Neural cell (in vitro differentiated cells): ENCODE data around the gene DNMT3A. TPM values are rescaled to one million over a fixed set of nuclear protein-coding genes. Genes with fewer than 3 reads are reported as not detected.

Source experiments
- H2AFZ ChIP-seq: fragments of 200-600, 300-800 bp; sonication (generic), shearing (Covaris generic); 2 replicates; pipeline ENCODE4 v1.6.0; 2014; ENCODE audit warnings: low read depth, mild to moderate bottlenecking, antibody characterized with exemption, low read length, moderate library complexity
- H3F3A ChIP-seq: fragments of 200-600 bp; shearing (Covaris generic); 2 replicates; pipeline ENCODE4 v1.6.1; 2016; ENCODE audit warnings: mild to moderate bottlenecking, moderate library complexity, mixed read lengths, antibody characterized with exemption, low read length; ENCODE audit not compliant: insufficient read depth, poor library complexity, severe bottlenecking
- H3K27ac ChIP-seq: fragments of 200-600, 300-800 bp; sonication (generic), shearing (Covaris generic); 2 replicates; pipeline ENCODE4 v1.5.1; 2014; ENCODE audit warnings: mild to moderate bottlenecking, low read length, moderate library complexity
- H3K27me3 ChIP-seq: fragments of 300-800, 200-600 bp; sonication (generic), shearing (Covaris generic); 2 replicates; pipeline ENCODE4 v1.6.0; 2014; ENCODE audit warnings: mild to moderate bottlenecking, low read depth, low read length, moderate library complexity; ENCODE audit not compliant: insufficient read depth
- H3K36me3 ChIP-seq: fragments of 300-800, 200-600 bp; sonication (generic), shearing (Covaris generic); 2 replicates; pipeline ENCODE4 v1.5.1; 2014; ENCODE audit warnings: mild to moderate bottlenecking, antibody characterized with exemption, low read length, moderate library complexity; ENCODE audit not compliant: insufficient read depth
- H3K4me2 ChIP-seq: fragments of 300-800, 200-600 bp; sonication (generic), shearing (Covaris generic); 2 replicates; pipeline ENCODE4 v1.6.0; 2014; ENCODE audit warnings: mild to moderate bottlenecking, low read length
- H3K4me3 ChIP-seq: fragments of 300-800, 200-600 bp; sonication (generic), shearing (Covaris generic); 2 replicates; pipeline ENCODE4 v1.5.1; 2014; ENCODE audit warnings: mild to moderate bottlenecking, low read length, moderate library complexity
- H3K79me2 ChIP-seq: fragments of 200-600 bp; shearing (Covaris generic); replicated peaks from 2 replicates; pipeline ENCODE4 v1.6.0; 2014; ENCODE audit warnings: mild to moderate bottlenecking, low read length, moderate library complexity; ENCODE audit not compliant: insufficient read depth
- H3K9ac ChIP-seq: fragments of 300-800, 200-600 bp; sonication (generic), shearing (Covaris generic); 2 replicates; pipeline ENCODE4 v1.6.1; 2016; ENCODE audit warnings: mild to moderate bottlenecking, low read length, mixed read lengths
- H3K9me2 ChIP-seq: fragments of 200-600 bp; shearing (Covaris generic); 2 replicates; pipeline ENCODE4 v1.6.1; 2016; ENCODE audit warnings: mild to moderate bottlenecking, low read length, mixed read lengths; ENCODE audit not compliant: insufficient read depth
- H3K9me3 ChIP-seq: fragments of 200-600, 300-800 bp; sonication (generic), shearing (Covaris generic); 2 replicates; pipeline ENCODE4 v1.6.1; 2016; ENCODE audit warnings: mild to moderate bottlenecking, mixed run types, low read length, moderate library complexity, mixed read lengths
- H4K20me1 ChIP-seq: fragments of 200-600 bp; shearing (Covaris generic); 2 replicates; pipeline ENCODE4 v1.6.1; 2016; ENCODE audit warnings: mild to moderate bottlenecking, mixed run types; ENCODE audit not compliant: insufficient read depth
- CTCF ChIP-seq: fragments of 450-650 bp; IDR thresholded peaks from 2 replicates; pipeline ENCODE4 v1.5.1; 2014; ENCODE audit warnings: antibody characterized with exemption, mild to moderate bottlenecking, moderate library complexity; ENCODE audit not compliant: poor library complexity, severe bottlenecking
- EP300 ChIP-seq: fragments of 450-650 bp; conservative IDR thresholded peaks from 2 replicates; pipeline ENCODE4 v1.6.1; 2014; ENCODE audit warnings: antibody characterized with exemption, mild to moderate bottlenecking, moderate library complexity; ENCODE audit not compliant: poor library complexity, severe bottlenecking
- EZH2 ChIP-seq: fragments of 200-600, 300-800 bp; shearing (Covaris generic), sonication (generic); IDR thresholded peaks from 2 replicates; pipeline ENCODE4 v1.6.1; 2014; ENCODE audit warnings: antibody characterized with exemption, low read length, borderline replicate concordance, mild to moderate bottlenecking; ENCODE audit not compliant: insufficient read depth, poor library complexity, severe bottlenecking
- MXI1 ChIP-seq: fragments of 450-650 bp; conservative IDR thresholded peaks from 2 replicates; pipeline ENCODE4 v1.6.1; 2014; ENCODE audit warnings: antibody characterized with exemption, mild to moderate bottlenecking; ENCODE audit not compliant: poor library complexity, severe bottlenecking
- POLR2AphosphoS5 ChIP-seq: IDR thresholded peaks from 2 replicates; pipeline ENCODE4 v1.6.1; 2012
- RAD21 ChIP-seq: fragments of 450-650 bp; conservative IDR thresholded peaks from 2 replicates; pipeline ENCODE4 v1.6.1; 2014; ENCODE audit warnings: antibody characterized with exemption, mild to moderate bottlenecking, moderate library complexity
- REST ChIP-seq: IDR thresholded peaks from 2 replicates; pipeline ENCODE4 v1.6.1; 2012; ENCODE audit warnings: borderline replicate concordance
- SMC3 ChIP-seq: fragments of 450-650 bp; conservative IDR thresholded peaks from 2 replicates; pipeline ENCODE4 v1.6.1; 2014; ENCODE audit warnings: antibody characterized with exemption, mild to moderate bottlenecking, moderate library complexity; ENCODE audit not compliant: poor library complexity
- TAF1 ChIP-seq: IDR thresholded peaks from 2 replicates; pipeline ENCODE4 v1.6.1; 2012; ENCODE audit warnings: low read depth
- polyA plus RNA-seq: library from polyadenylated mRNA; depleted of rRNA; stranded (reverse); fragments of >200 nt; gene quantifications from 2 replicates; pipeline ENCODE4 v1.2.3, GENCODE V29; 2014

Gene DNMT3A
- polyA plus RNA-seq, 1 donor from 2014 or later: 33.0 TPM

GRCh38 chr2:25310709-25310964, 31.1 kb downstream of the DNMT3A start:
- Histone ChIP-seq H3K9ac (no peak overlapping the region), H3K9me2 (no peaks in the 10 kb centered on the region), H3K4me3 (no peak overlapping the region), H3K9me3 (no peaks in the 10 kb centered on the region), H3K79me2 (no peaks in the 10 kb centered on the region), H3K27ac (no peak overlapping the region), H3K4me2 (no peak overlapping the region), H3K27me3 (no peaks in the 10 kb centered on the region), H4K20me1 (no peaks in the 10 kb centered on the region), H3F3A (no peaks in the 10 kb centered on the region), H2AFZ (no peak overlapping the region), H3K36me3 (no peaks in the 10 kb centered on the region)
- TF ChIP-seq SMC3 (no peak), POLR2AphosphoS5 (no peak), RAD21 (no peak), MXI1 (no peak), EP300 (no peak), REST (no peak), TAF1 (no peak), EZH2 (no peak), CTCF (no peak)

- H2AFZ ChIP-seq: no peak overlapping the region
- H3K79me2 ChIP-seq: no peaks in the 10 kb centered on the region
- H3K4me2 ChIP-seq: no peak overlapping the region
- H3K9me3 ChIP-seq: no peaks in the 10 kb centered on the region
- TF ChIP-seq TAF1 (no peak), CTCF (peak; percentile 31), SMC3 (peak; percentile 37), REST (no peak), MXI1 (no peak), EP300 (no peak), POLR2AphosphoS5 (no peak), EZH2 (no peak), RAD21 (peak; percentile 11)
- no peak overlapping the region for H3K27ac ChIP-seq
- no peaks in the 10 kb centered on the region for H3F3A ChIP-seq
- H3K27me3 ChIP-seq: no peaks in the 10 kb centered on the region
- H4K20me1 ChIP-seq: no peaks in the 10 kb centered on the region
- H3K9ac ChIP-seq: no peak overlapping the region
- no peaks in the 10 kb centered on the region for H3K9me2 ChIP-seq
- H3K36me3 ChIP-seq: no peaks in the 10 kb centered on the region
- H3K4me3 ChIP-seq: no peak overlapping the region
These were observed 32.3 kb downstream of the DNMT3A start for GRCh38 chr2:25309402-25309801.
